ENCODE data around the gene DAD1.

DAD1 gene

DNA sequence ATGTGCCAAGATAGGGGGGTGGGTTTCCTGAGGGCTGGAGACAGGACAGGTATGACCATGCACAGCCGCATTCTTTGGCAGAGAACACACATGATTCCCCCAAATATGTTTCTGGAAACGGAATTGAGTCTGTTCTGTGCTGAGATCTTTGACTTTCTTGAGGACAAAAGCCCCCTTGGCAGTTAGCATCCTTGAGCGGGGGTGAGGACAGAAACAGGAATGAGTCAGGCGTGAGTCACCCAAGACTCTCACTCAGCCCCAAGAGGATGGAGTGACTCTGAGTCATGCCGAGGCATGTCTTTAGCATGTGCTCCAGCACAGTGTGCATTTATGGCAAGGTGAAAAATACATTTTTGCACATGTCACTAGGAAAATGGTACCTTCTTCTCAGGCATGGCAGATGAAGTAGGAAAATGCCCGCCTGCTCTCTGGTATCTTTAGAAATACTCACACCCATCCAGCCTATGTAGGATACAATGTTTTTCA lies 52.1 kb downstream of the DAD1 start:
- peak; percentile 87 to 91 for DNase-seq (ENCODE audit: low read depth in 2 of 2)

DNA sequence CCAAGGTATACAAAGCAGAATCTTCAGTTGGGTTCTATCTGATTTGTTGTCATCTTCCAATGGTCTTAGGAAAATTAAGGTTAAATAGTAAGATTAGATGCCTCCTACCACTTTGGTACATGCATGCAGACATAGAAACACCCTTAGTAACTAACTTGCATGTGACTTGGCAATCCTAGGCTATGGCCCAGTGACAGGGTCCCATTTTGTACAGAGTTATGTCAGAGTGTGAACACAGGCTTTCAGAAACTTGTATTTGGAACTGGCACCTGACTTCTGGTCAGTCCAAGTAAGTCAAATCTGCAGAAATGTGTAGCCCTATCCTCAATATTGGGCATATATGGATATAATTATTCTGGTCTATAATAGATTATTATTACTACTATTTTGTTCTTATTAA lies 53.1 kb downstream of the DAD1 start:
- DNase-seq (ENCODE audit: low read depth in 2 of 2) = no peak

DNA sequence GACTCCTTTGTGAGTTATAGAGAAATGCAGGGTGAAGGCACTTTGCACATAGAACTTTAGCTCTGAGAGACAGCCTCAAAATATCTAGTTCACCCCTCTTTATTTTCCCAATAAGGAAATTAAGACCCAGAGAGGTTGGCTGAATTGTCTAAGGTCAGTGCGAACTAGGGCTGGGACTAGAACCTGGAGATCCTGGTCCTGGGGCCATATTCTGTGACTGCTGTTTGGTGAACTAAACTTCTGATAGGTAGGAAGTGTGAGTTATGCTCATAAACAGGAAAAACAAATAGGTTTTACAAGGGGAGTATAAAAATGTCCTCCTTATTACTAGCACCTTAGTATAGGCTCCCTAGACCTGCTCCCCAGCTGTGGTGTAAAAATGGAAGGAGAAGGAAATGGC lies 53.9 kb downstream of the DAD1 start:
- DNase-seq (ENCODE audit: low read depth in 2 of 2) = no peak

DNA sequence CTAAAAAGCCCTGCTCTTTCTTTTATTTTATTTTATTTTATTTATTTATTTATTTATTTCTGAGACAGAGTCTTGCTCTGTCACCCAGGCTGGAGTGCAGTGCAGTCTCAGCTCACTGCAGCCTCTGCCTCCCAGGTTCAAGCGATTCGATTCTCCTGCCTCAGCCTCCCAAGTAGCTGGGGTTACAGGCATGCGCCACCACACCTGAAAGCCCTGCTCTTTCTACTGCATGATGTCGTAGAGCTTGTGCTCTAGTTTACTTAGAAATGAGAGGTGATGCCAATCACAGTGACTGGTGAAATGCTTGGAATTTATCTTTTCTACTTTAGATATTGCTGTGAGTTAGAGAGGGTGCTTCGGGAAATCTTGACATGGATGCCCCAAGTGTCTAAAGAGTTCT lies 54.5 kb downstream of the DAD1 start:
- DNase-seq (ENCODE audit: low read depth in 2 of 2) = no peak

DNA sequence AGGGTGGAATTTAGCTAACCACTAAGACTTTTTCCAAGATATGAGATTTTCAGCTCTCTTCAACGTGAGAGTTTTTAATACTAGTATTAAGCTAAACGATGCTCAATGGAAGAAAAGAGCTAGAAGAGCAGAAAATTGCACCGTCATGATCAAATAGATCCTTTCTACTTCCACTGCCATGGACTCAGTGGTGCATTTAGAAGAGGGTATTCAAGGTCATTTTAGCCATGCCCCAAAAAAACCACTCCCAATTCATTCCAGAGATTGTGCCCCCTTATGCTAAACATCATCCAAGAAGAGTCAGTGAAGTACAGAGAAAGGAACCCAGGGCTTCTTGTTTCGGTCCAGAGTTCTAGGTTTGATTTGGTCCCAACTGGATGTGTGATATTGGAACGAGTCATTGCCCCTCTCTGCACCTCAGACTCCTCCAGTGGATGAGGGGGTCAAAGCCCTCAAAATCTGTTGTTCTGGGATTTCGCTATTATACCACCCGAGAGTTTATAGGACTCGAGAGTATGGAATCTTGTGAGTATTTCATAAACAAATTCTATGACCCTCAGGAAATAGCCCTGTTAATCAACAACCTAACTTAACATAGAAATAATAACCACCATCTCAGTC lies 55.2 kb downstream of the DAD1 start:
- no peak for DNase-seq (ENCODE audit: low read depth in 2 of 2)

DNA sequence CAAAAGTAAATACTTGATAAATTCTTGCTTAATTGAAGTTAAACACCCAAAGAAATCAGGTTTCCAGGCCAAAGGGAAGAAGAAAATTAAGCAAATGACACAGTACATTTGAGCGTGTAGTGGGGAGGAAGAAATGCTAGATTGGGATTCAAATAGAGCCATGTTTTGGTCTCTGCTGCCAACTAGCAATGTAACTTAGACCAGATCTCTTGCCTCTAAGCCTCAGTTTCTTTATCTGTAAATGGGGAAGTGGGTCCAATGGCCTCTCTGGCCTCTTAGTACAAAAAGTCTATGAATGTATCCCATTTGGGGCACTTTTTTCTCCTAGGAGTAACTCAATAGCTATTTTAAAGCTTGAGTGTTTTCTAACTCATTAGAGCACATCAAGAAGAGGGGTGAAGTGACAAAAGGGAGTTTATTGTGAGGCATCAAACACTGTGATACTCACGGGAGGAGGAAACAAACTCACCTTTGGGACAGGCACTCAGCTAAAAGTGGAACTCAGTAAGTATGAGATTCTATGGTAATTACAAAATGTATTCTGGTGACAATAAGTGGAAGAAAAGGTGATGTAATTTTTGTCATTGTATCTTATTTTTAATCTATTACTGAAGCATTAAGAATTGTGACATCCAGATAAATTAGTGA lies 55.8 kb downstream of the DAD1 start:
- DNase-seq (ENCODE audit: low read depth in 2 of 2) = no peak

DNA sequence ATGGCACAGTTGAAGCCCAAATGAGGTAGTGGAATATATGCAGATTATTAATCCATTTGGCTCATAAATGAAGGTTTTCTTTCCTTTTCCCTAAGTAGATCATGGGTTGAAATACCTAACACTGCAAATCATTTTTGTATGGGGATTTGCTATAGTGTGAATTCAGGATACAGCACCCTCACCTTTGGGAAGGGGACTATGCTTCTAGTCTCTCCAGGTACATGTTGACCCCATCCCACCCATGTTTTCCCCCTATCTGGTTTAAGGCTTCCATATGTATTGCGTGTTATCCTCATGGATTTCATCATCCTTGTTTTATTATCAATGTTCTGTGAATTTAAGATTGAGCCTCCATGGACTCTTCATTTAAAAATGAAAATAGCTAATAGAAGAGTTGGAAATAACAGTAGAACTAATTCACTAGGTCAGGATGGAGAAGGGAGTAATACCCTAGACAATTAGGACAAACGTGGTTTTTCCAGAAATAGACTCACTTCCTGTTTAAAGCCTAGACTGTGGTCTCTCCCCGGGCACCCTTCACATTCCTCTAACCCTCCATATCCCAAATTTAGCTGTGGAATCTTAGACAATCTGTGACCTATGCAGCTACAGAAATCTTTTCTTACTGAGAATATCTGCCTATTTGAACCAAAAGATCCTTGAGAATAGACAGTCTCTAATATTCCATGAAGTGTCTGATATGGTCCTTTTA lies 56.5 kb downstream of the DAD1 start:
- no peak for DNase-seq (ENCODE audit: low read depth in 2 of 2)

DNA sequence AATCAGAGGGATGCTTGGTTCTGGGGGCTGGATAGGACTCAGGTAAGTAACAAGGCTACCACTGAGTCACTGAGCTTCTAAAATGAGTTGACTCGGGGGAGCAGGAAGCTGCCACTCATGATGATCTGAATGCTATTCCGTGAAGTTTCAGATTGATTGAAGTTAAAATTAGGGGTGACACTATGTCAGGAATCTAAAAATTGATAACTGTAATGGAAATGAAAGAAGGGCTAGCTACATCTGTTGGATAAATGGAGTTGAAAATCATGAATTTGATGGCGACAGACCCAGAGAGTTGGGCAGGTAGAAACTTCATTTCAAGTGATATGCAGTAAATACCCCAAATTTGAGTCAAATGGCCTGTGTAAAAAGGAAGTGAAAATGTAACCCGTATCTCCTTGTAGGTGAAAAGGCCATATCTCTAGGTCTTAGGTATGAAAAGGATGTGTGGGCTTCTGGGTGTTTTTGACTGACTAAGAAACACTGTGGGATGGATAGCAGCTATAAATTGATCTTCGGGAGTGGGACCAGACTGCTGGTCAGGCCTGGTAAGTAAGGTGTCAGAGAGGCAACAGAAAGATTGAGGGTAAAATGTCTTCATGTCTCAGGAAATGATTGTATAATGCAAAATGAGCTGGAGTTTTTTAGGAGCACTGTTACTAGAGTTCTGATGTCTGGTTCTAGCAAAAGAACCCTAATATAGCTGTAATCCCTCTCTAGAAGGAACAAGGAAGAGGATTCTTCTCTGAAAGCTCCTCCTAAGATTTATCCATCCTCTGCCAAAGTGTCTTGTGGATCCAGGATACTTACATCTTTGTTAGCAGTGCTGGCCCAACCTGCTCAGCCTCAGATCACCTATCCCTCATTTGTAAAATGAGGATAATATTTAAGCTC lies 57.3 kb downstream of the DAD1 start:
- DNase-seq (ENCODE audit: low read depth in 2 of 2) = no peak

DNA sequence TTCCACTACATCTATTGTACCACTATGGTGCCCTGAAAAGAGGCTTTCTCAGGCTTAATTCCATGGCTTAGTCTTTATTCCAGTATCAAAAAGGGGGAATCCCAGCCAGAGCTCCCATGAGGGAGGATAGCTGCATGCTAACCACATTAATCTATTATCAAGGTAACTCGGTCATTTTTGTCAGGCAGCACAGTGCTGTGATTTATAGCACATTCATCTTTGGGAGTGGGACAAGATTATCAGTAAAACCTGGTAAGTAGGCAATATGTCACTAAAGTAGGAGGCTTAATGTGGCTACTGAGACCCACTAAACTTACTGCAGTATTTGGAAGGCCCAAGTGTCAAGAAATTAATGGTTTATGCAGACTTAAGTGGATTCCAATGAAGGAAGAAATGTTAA lies 58.9 kb downstream of the DAD1 start:
- no peak for DNase-seq (ENCODE audit: low read depth in 2 of 2)

DNA sequence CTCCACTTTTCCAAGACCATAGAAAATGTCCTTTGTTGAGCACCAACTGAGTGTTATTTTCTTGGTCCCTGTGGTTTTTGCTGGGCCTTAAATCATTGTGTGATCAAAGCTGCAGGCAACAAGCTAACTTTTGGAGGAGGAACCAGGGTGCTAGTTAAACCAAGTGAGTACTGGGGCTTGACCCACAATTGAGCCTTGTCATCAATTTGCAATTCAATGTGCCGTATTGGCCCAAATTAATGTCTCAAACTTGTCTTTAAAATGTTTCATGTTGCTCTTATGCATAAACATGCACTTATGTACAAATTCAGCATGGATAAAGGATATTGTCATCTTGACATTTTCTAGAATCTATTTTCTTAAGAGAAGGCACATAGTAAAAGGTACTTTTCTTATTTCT lies 62.3 kb downstream of the DAD1 start:
- DNase-seq (ENCODE audit: low read depth in 2 of 2) = no peak

DNA sequence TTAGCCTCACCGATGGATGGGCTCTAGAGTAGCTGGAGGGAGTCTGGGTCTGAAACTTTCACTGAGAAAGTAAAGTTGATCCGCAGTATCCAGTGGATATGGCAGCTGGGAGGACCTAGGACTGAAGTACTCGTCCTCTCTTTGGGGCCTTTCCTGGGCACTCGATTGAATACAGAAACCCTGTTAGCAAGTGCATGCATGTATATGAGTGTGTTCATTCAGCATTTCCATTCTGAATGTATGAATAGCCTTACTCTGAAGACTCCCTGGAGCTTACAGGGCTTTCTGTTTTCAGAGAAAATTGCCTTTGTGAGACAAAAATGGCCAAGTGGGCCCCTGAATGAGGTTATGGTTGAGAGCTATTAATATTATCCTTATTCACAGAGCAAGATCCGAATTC lies 62.8 kb downstream of the DAD1 start:
- DNase-seq (ENCODE audit: low read depth in 2 of 2) = no peak

DNA sequence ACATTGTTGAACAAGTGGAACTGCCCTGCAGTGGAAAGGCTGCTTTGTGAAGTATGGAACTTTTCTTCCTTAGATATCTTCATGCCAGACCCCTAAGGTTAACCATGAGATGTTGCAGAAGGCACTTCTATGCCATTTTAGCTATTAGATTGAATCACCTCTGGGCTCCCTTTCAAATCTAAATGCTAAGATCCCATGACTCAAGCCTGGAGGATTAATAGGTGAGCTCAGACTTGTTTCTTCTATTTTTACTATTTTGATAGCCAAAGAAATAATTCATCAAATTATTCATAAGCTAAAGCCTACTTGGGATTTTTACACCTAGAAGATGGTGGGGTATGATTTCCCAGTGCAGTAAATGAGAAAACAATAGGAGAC lies 64.3 kb downstream of the DAD1 start:
- no peak for DNase-seq (ENCODE audit: low read depth in 2 of 2)

DNA sequence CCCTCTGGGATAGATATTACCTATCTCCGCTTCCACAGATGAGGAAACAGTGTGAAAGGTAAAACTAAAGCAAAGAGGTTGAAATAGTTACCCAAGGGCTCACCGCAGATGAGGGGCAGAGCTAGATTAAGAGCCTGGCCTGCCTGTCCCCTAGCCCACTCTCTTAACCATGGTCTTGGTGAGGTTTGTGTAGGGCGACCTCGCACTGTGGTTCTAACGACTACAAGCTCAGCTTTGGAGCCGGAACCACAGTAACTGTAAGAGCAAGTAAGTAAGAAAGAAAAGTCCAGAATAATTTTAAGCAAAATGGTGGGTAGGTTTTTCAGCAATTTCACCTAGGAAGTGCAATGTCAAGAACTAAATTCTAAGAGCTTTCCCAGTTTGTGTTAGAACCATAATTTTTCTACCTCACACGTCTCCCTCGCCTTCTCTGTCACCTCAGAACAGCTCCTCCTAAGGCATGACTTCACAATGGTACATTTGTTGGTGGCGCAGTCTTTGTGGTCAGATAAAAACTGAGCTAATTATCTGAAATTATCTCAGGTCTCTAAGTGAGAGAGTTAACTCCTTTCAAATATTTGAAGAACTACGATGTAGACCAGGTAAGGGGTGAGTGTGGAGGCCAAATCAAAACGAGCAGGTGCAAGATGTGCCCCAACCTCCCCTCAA lies 64.8 kb downstream of the DAD1 start:
- no peak for DNase-seq (ENCODE audit: low read depth in 2 of 2)

DNA sequence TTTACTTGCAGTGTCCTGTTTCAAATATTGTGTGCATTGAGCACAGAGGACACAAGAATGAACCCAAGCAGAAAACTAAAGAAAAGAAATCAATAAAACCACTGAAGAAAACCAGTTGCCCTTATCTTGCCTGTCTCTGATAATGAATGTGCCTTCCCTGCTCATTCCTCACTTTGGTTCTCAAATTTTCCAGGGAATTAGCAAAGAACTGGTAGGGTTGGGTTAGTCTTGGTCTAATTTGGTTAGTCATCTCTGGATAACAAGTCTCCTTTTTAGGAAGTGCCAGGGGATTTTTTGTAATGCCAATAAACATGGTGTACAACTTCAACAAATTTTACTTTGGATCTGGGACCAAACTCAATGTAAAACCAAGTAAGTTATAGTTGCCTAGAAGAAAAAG lies 65.7 kb downstream of the DAD1 start:
- no peak for DNase-seq (ENCODE audit: low read depth in 2 of 2)

DNA sequence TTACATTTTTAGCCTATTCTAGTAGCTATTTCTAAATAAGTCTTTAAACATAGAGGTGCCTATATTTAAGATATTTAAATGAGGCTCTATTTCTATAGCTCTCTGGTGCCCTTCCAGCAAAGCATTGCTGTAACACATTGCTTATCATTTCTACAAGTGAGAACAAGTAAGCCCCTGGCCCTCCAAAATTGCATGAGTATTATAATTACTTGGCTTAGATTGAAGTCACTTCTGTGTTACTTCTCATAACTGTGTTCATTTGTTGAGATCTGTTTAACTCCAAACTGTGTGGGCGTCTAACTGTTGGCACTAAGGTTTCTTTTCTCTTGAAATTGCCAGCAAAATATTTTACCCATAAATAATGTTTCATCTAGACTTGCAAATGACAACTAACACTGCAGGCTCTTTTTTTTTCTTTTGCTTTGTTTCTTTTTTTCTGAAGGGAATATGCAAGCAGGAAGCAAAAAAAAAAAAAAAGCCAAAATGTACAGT lies 66.5 kb downstream of the DAD1 start:
- DNase-seq (ENCODE audit: low read depth in 2 of 2) = no peak

DNA sequence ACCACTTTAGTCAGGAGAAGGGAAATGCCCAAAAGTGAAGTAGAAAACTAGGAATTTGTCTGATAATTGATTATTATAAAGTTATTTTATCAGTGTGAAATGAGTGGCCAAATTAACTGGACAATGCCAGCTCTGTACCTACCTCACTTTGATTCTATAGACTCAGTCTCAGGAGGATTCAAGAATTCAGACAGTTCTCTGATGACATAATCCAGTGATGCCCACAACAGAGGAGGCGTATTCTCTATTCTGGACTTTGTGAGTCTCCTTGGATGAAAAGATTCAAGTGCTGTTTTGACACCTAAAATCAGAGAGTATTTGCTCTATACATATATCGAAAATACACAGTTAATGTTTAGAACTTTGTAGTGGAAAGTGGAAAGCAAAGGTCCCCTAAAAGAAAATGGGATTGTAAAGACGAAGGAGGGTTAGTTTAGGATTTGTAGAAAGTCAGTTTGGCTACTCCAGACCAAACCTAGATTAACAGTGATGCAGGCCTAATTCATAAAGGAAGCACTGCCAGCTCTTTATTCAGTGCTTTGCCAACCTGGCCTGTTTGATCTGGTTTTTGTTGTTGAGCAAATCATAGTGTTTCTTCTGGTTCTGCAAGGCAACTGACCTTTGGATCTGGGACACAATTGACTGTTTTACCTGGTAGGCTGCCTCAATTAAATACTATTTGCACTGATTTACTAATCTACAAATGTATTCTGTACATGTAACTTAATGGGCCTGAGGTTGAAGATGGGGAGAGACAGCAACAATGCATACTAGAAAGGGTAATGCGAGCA lies 67.4 kb downstream of the DAD1 start:
- DNase-seq (ENCODE audit: low read depth in 2 of 2) = no peak

DNA sequence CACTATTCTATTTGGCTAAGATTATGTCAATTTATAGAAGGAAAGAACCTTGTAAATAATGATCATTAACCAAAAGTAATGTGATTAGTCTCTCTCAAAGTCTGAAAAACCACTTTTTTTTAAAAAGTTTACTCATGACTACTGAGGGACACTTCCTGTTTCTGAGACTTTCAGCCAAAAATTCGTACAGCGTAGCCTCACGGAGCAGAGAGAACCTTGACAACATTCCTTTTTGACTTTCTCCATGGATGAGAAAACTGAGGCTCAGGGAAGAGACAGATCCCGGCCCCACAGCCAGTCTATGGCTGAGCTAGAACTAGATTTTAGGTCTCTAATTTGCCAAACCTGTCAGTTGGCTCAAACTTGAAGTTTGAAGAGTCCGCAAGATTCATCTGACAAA lies 68.2 kb downstream of the DAD1 start:
- DNase-seq (ENCODE audit: low read depth in 2 of 2) = no peak

DNA sequence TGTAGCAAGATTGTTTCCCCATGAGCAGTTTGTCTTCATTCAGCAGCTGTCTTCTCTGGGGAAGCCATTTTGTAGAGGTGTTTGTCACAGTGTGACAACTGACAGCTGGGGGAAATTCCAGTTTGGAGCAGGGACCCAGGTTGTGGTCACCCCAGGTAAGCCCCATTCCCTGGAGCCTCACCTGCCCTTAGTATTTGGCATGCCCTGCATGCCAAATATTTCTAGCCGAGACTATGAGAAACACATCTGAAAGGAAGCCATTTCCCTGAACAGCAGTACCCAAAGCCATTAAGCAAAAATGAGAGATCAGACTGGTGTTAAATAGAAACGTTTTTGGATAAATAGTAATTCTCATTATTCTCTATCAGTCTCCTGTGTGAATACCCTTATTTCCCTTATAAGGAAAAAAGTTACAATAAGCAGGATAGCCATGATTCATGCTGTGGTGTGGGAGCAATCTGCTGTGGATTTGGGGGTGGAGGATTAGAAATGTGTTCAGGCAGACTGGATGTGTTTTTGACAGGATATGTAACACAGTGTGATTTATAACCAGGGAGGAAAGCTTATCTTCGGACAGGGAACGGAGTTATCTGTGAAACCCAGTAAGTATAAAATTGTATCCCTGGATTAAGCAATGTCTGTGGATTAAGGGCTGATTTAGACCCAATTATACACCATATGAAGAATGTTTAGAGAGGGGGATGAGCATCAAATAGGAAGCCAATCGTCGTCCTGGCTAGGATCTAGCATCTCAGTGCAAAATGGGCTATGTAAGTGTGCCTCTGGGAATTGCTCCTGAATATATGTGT lies 68.9 kb downstream of the DAD1 start:
- DNase-seq (ENCODE audit: low read depth in 2 of 2) = no peak

DNA sequence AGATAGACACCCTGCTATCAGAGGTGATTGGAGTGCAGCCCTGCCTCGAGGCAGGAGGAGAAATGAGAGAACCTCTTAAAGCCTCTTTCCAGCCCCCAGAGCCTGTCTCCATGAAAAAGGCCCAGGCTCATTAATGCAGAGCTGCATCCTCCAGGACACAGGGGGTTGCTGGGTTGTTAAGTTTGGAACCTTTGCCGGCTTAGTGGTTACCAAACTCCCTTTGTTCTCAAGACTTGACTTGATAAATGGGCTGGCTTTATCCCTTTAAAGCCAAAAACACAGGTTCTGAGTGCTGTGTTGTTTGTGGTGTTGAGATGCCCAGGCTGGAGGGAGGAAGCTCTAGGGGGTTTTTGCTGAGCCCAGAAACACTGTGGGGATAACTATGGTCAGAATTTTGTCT lies 71.0 kb downstream of the DAD1 start:
- DNase-seq (ENCODE audit: low read depth in 2 of 2) = no peak

All from stimulated activated CD4-positive, alpha-beta T cell treated with anti-CD3 and anti-CD28 coated beads, Interleukin-15, amount 100 ng/mL, for 48 hours (primary cell).